ENCODE measurements around the gene FARP2.
"Not testable (repeated sequence)": the region's sequence is repeated elsewhere in the genome, so short reads cannot be mapped to it uniquely, and the experiment has no call there.

FARP2 gene

GRCh38 chr2:241451840-241452506 is 95.9 kb downstream of the FARP2 start:
- H4K20me1 ChIP-seq (ENCODE audit: insufficient read depth): no peaks in the 10 kb centered on the region
- H3K27ac ChIP-seq: no peak overlapping the region
- no peaks in the 10 kb centered on the region for H3K36me3 ChIP-seq (ENCODE audit: insufficient read depth)
- H3K27me3 ChIP-seq (ENCODE audit: insufficient read depth, low read depth): no peaks in the 10 kb centered on the region
- no peak for TF ChIP-seq CTCF (conservative IDR thresholded peaks at IDR 0.05; ENCODE audit: low read depth, low read length)
- no peak overlapping the region for H3K4me2 ChIP-seq
- H2AFZ ChIP-seq (ENCODE audit: low read depth): no peak overlapping the region
- H3K9ac ChIP-seq: no peak overlapping the region
- H3K4me3 ChIP-seq (IDR thresholded peaks at IDR 0.05; ENCODE audit: insufficient read depth, low read depth, low read length): no peak overlapping the region
- peaks cover under 1% of the 10 kb centered on the region for H3K4me1 ChIP-seq (ENCODE audit: low read depth, poor library complexity, severe bottlenecking)
- H3K79me2 ChIP-seq (ENCODE audit: insufficient read depth, low read depth): no peaks in the 10 kb centered on the region

- H3K27ac ChIP-seq; H3K4me2 ChIP-seq; H3K36me3 ChIP-seq (ENCODE audit: insufficient read depth); H2AFZ ChIP-seq (ENCODE audit: low read depth); H3K27me3 ChIP-seq (ENCODE audit: insufficient read depth, low read depth); H3K79me2 ChIP-seq (ENCODE audit: insufficient read depth, low read depth); H3K4me1 ChIP-seq (ENCODE audit: low read depth, poor library complexity, severe bottlenecking); H4K20me1 ChIP-seq (ENCODE audit: insufficient read depth); H3K9ac ChIP-seq; H3K4me3 ChIP-seq (IDR thresholded peaks at IDR 0.05; ENCODE audit: insufficient read depth, low read depth, low read length): not testable (repeated sequence)
Observed at GRCh38 chr2:241453919-241454318, 97.8 kb downstream of the FARP2 start.

GRCh38 chr2:241454837-241455485 is 98.9 kb downstream of the FARP2 start:
- Histone ChIP-seq H3K9ac (no peak overlapping the region), H4K20me1 (ENCODE audit: insufficient read depth) (no peaks in the 10 kb centered on the region), H3K27me3 (ENCODE audit: insufficient read depth, low read depth) (no peaks in the 10 kb centered on the region), H3K4me1 (ENCODE audit: low read depth, poor library complexity, severe bottlenecking) (no peaks in the 10 kb centered on the region), H2AFZ (ENCODE audit: low read depth) (no peak overlapping the region), H3K4me2 (no peak overlapping the region), H3K4me3 (IDR thresholded peaks at IDR 0.05; ENCODE audit: insufficient read depth, low read depth, low read length) (no peak overlapping the region), H3K36me3 (ENCODE audit: insufficient read depth) (no peaks in the 10 kb centered on the region), H3K79me2 (ENCODE audit: insufficient read depth, low read depth) (no peaks in the 10 kb centered on the region), H3K27ac (no peak overlapping the region)
- TF ChIP-seq CTCF (conservative IDR thresholded peaks at IDR 0.05; ENCODE audit: low read depth, low read length): no peak

- no peak for TF ChIP-seq CTCF (conservative IDR thresholded peaks at IDR 0.05; ENCODE audit: low read depth, low read length)
Observed at GRCh38 chr2:241456546-241456945, 100.5 kb downstream of the FARP2 start.

GRCh38 chr2:241458687-241459086 is 102.6 kb downstream of the FARP2 start:
- Histone ChIP-seq H3K36me3 (ENCODE audit: insufficient read depth) (no peaks in the 10 kb centered on the region), H3K79me2 (ENCODE audit: insufficient read depth, low read depth) (no peaks in the 10 kb centered on the region), H2AFZ (ENCODE audit: low read depth) (no peak overlapping the region), H4K20me1 (ENCODE audit: insufficient read depth) (no peaks in the 10 kb centered on the region), H3K4me1 (ENCODE audit: low read depth, poor library complexity, severe bottlenecking) (no peaks in the 10 kb centered on the region), H3K27ac (no peak overlapping the region), H3K4me3 (IDR thresholded peaks at IDR 0.05; ENCODE audit: insufficient read depth, low read depth, low read length) (no peak overlapping the region), H3K27me3 (ENCODE audit: insufficient read depth, low read depth) (no peaks in the 10 kb centered on the region), H3K4me2 (no peak overlapping the region), H3K9ac (no peak overlapping the region)
- TF ChIP-seq CTCF (conservative IDR thresholded peaks at IDR 0.05; ENCODE audit: low read depth, low read length): no peak

More at GRCh38 chr2:241456546-241456945, 100.5 kb downstream of the FARP2 start:
- Histone ChIP-seq H3K36me3 (ENCODE audit: insufficient read depth) (no peaks in the 10 kb centered on the region), H4K20me1 (ENCODE audit: insufficient read depth) (no peaks in the 10 kb centered on the region), H3K4me2 (no peak overlapping the region), H3K4me1 (ENCODE audit: low read depth, poor library complexity, severe bottlenecking) (no peaks in the 10 kb centered on the region), H3K27ac (no peak overlapping the region), H3K79me2 (ENCODE audit: insufficient read depth, low read depth) (no peaks in the 10 kb centered on the region), H3K27me3 (ENCODE audit: insufficient read depth, low read depth) (no peaks in the 10 kb centered on the region), H2AFZ (ENCODE audit: low read depth) (no peak overlapping the region), H3K9ac (no peak overlapping the region), H3K4me3 (IDR thresholded peaks at IDR 0.05; ENCODE audit: insufficient read depth, low read depth, low read length) (no peak overlapping the region)
